ENCODE data around the gene VWA2. TPM values are rescaled to one million over a fixed set of nuclear protein-coding genes. Genes with fewer than 3 reads are reported as not detected.

The VWA2 gene
- total RNA-seq, result 13.7 TPM

GRCh38 chr10:114239117-114239993 is at the start of gene VWA2:
TSS of gene VWA2 (plus strand) at chr10:114239254. CDS start at chr10:114248714, 9,460 bp downstream.
- peak in 2 of 3 donors; percentile 40 to 42 for DNase-seq (ENCODE audit: low read depth in 2 of 3, low spot score in 2 of 3)

GRCh38 chr10:114189700-114190099 is 49.4 kb upstream of the VWA2 start:
- DNase-seq (ENCODE audit: low read depth in 2 of 3, low spot score in 2 of 3), result no peak

- DNase-seq (ENCODE audit: low read depth in 2 of 3, low spot score in 2 of 3), result no peak
Measured at GRCh38 chr10:114195079-114195478, 44.0 kb upstream of the VWA2 start.

GRCh38 chr10:114199239-114199638 is 39.8 kb upstream of the VWA2 start:
- DNase-seq (ENCODE audit: low read depth in 2 of 3, low spot score in 2 of 3), result no peak

- no peak for DNase-seq (ENCODE audit: low read depth in 2 of 3, low spot score in 2 of 3)
Measured at GRCh38 chr10:114202812-114203211, 36.2 kb upstream of the VWA2 start.

GRCh38 chr10:114206902-114207301 is 32.2 kb upstream of the VWA2 start:
- DNase-seq (ENCODE audit: low read depth in 2 of 3, low spot score in 2 of 3), result no peak

- no peak for DNase-seq (ENCODE audit: low read depth in 2 of 3, low spot score in 2 of 3)
Measured at GRCh38 chr10:114207349-114207748, 31.7 kb upstream of the VWA2 start.

- DNase-seq (ENCODE audit: low read depth in 2 of 3, low spot score in 2 of 3), result no peak
Measured at GRCh38 chr10:114208351-114208750, 30.7 kb upstream of the VWA2 start.

GRCh38 chr10:114212153-114212552 is 26.9 kb upstream of the VWA2 start:
- DNase-seq (ENCODE audit: low read depth in 2 of 3, low spot score in 2 of 3), result no peak

- no peak for DNase-seq (ENCODE audit: low read depth in 2 of 3, low spot score in 2 of 3)
Measured at GRCh38 chr10:114215033-114215432, 24.0 kb upstream of the VWA2 start.

- no peak for DNase-seq (ENCODE audit: low read depth in 2 of 3, low spot score in 2 of 3)
Measured at GRCh38 chr10:114220281-114220680, 18.8 kb upstream of the VWA2 start.

- DNase-seq (ENCODE audit: low read depth in 2 of 3, low spot score in 2 of 3), result no peak
Measured at GRCh38 chr10:114221235-114221634, 17.8 kb upstream of the VWA2 start.

GRCh38 chr10:114223066-114223465 is 16.0 kb upstream of the VWA2 start:
- DNase-seq (ENCODE audit: low read depth in 2 of 3, low spot score in 2 of 3), result no peak

- no peak for DNase-seq (ENCODE audit: low read depth in 2 of 3, low spot score in 2 of 3)
Measured at GRCh38 chr10:114228156-114228555, 10.9 kb upstream of the VWA2 start.

- no peak for DNase-seq (ENCODE audit: low read depth in 2 of 3, low spot score in 2 of 3)
Measured at GRCh38 chr10:114232561-114233176, 6.4 kb upstream of the VWA2 start.

GRCh38 chr10:114233482-114233881 is 5.6 kb upstream of the VWA2 start:
- no peak for DNase-seq (ENCODE audit: low read depth in 2 of 3, low spot score in 2 of 3)

GRCh38 chr10:114234132-114234531 is 4.9 kb upstream of the VWA2 start:
- no peak for DNase-seq (ENCODE audit: low read depth in 2 of 3, low spot score in 2 of 3)

- DNase-seq (ENCODE audit: low read depth in 2 of 3, low spot score in 2 of 3), result no peak
Measured at GRCh38 chr10:114239994-114240345, 916 bp downstream of the VWA2 start.

- no peak for DNase-seq (ENCODE audit: low read depth in 2 of 3, low spot score in 2 of 3)
Measured at GRCh38 chr10:114242235-114242634, 3.2 kb downstream of the VWA2 start.

GRCh38 chr10:114243661-114244060 is 4.6 kb downstream of the VWA2 start:
- no peak for DNase-seq (ENCODE audit: low read depth in 2 of 3, low spot score in 2 of 3)

GRCh38 chr10:114244126-114244525 is 5.1 kb downstream of the VWA2 start:
- DNase-seq (ENCODE audit: low read depth in 2 of 3, low spot score in 2 of 3), result no peak

- DNase-seq (ENCODE audit: low read depth in 2 of 3, low spot score in 2 of 3), result no peak
Measured at GRCh38 chr10:114245121-114245791, 6.2 kb downstream of the VWA2 start.
